Activated T-helper 17 cell treated with anti-CD3 and anti-CD28 coated beads, Interleukin-2, amount 50 U/mL, for 72 hours (primary cell): ENCODE measurements around the gene CLDN9. TPM values are rescaled to one million over a fixed set of nuclear protein-coding genes. Genes with fewer than 3 reads are reported as not detected.
A peak's percentile ranks its signal among the peaks of the same experiment; 100 is the strongest.

Experiments
- ATAC-seq: fragments of 150-1000 bp; cut with Tn5 transposase; replicated peaks from 2 replicates; pipeline ENCODE4 v1.10.0; 2021; ENCODE audit warnings: mild to moderate bottlenecking, moderate library complexity
- H3K27ac Mint-ChIP-seq: one replicate; pipeline ENCODE4 v1.8.0; 2022; ENCODE audit warnings: mixed read lengths
- H3K27me3 Mint-ChIP-seq: one replicate; pipeline ENCODE4 v1.8.0; 2022; ENCODE audit warnings: mixed read lengths
- H3K36me3 Mint-ChIP-seq: one replicate; pipeline ENCODE4 v1.8.0; 2022; ENCODE audit warnings: low read depth, mild to moderate bottlenecking, mixed read lengths
- H3K4me1 Mint-ChIP-seq: one replicate; pipeline ENCODE4 v1.8.0; 2022; ENCODE audit warnings: mixed read lengths
- H3K4me3 Mint-ChIP-seq: one replicate; pipeline ENCODE4 v1.8.0; 2022; ENCODE audit warnings: mild to moderate bottlenecking, mixed read lengths
- H3K9me3 Mint-ChIP-seq: one replicate; pipeline ENCODE4 v1.8.0; 2022; ENCODE audit warnings: mixed read lengths
- total RNA-seq, 2 donors: library from RNA; stranded (reverse); gene quantifications; one replicate each; pipeline ENCODE4 v1.2.3, GENCODE V29; 2022

The CLDN9 gene
- total RNA-seq = under 1 TPM in 1 of 2 donors, not detected in 1; 0.15 TPM

GRCh38 chr16:3012828-3013420 is at the start of gene CLDN9:
TSS of gene CLDN9 (plus strand) at chr16:3012923. CDS start at chr16:3013363, 440 bp downstream.
- no peak within 1 kb of the TSS for H3K4me3 Mint-ChIP-seq
- no peaks in the 10 kb centered on the region for H3K9me3 Mint-ChIP-seq
- H3K4me1 Mint-ChIP-seq = peaks cover 5% of the 10 kb centered on the region
- H3K36me3 Mint-ChIP-seq = no peaks in the 10 kb centered on the region
- peaks cover 3% of the 10 kb centered on the region for H3K27me3 Mint-ChIP-seq
- no peak within 1 kb of the TSS for H3K27ac Mint-ChIP-seq
- ATAC-seq = no peak

- H3K4me3 Mint-ChIP-seq = peak overlapping the region; percentile 68
- ATAC-seq = no peak
- H3K9me3 Mint-ChIP-seq = no peaks in the 10 kb centered on the region
- no peak overlapping the region for H3K27ac Mint-ChIP-seq
- peaks cover 4% of the 10 kb centered on the region for H3K36me3 Mint-ChIP-seq
- peaks cover under 1% of the 10 kb centered on the region for H3K4me1 Mint-ChIP-seq
- H3K27me3 Mint-ChIP-seq = peaks cover 10% of the 10 kb centered on the region
Measured at GRCh38 chr16:2963074-2963722, 49.5 kb upstream of the CLDN9 start.

- Mint-ChIP-seq H3K27me3 (peaks cover 12% of the 10 kb centered on the region), H3K36me3 (peaks cover 10% of the 10 kb centered on the region), H3K9me3 (no peaks in the 10 kb centered on the region), H3K4me3 (peak within 1 kb of the TSS; percentile 68), H3K27ac (no peak within 1 kb of the TSS), H3K4me1 (peaks cover 5% of the 10 kb centered on the region)
- ATAC-seq = no peak
Measured at GRCh38 chr16:2963723-2964474, 48.8 kb upstream of the CLDN9 start, which contains the start of gene KREMEN2. TSS of gene KREMEN2 (plus strand) at chr16:2964275. CDS start at chr16:2964521, 246 bp downstream.

GRCh38 chr16:2964475-2965336 is 48.0 kb upstream of the CLDN9 start:
- H3K9me3 Mint-ChIP-seq = no peaks in the 10 kb centered on the region
- H3K36me3 Mint-ChIP-seq = peaks cover 10% of the 10 kb centered on the region
- peaks cover 5% of the 10 kb centered on the region for H3K4me1 Mint-ChIP-seq
- no peak overlapping the region for H3K27ac Mint-ChIP-seq
- peak overlapping the region; percentile 68 for H3K4me3 Mint-ChIP-seq
- H3K27me3 Mint-ChIP-seq = peaks cover 12% of the 10 kb centered on the region
- no peak for ATAC-seq

GRCh38 chr16:2966043-2966807 is 46.5 kb upstream of the CLDN9 start:
- peaks cover 12% of the 10 kb centered on the region for H3K27me3 Mint-ChIP-seq
- no peak overlapping the region for H3K4me3 Mint-ChIP-seq
- H3K36me3 Mint-ChIP-seq = peaks cover 10% of the 10 kb centered on the region
- H3K4me1 Mint-ChIP-seq = peaks cover 5% of the 10 kb centered on the region
- no peaks in the 10 kb centered on the region for H3K9me3 Mint-ChIP-seq
- no peak for ATAC-seq
- no peak overlapping the region for H3K27ac Mint-ChIP-seq

GRCh38 chr16:2966808-2967191 is 45.9 kb upstream of the CLDN9 start:
- peaks cover 10% of the 10 kb centered on the region for H3K36me3 Mint-ChIP-seq
- no peaks in the 10 kb centered on the region for H3K9me3 Mint-ChIP-seq
- no peak overlapping the region for H3K27ac Mint-ChIP-seq
- ATAC-seq = no peak
- no peak overlapping the region for H3K4me3 Mint-ChIP-seq
- peaks cover 5% of the 10 kb centered on the region for H3K4me1 Mint-ChIP-seq
- peaks cover 9% of the 10 kb centered on the region for H3K27me3 Mint-ChIP-seq

GRCh38 chr16:2967211-2967631 is 45.5 kb upstream of the CLDN9 start:
- peaks cover 15% of the 10 kb centered on the region for H3K36me3 Mint-ChIP-seq
- peaks cover 8% of the 10 kb centered on the region for H3K27me3 Mint-ChIP-seq
- H3K9me3 Mint-ChIP-seq = no peaks in the 10 kb centered on the region
- H3K4me1 Mint-ChIP-seq = peaks cover 10% of the 10 kb centered on the region
- H3K4me3 Mint-ChIP-seq = no peak overlapping the region
- ATAC-seq = no peak
- no peak overlapping the region for H3K27ac Mint-ChIP-seq

- Mint-ChIP-seq H3K27me3 (peaks cover 8% of the 10 kb centered on the region), H3K4me1 (peaks cover 12% of the 10 kb centered on the region), H3K9me3 (no peaks in the 10 kb centered on the region), H3K36me3 (peaks cover 20% of the 10 kb centered on the region), H3K27ac (no peak overlapping the region), H3K4me3 (peak overlapping the region; percentile 84)
- ATAC-seq = no peak
Measured at GRCh38 chr16:2967721-2968161, 45.0 kb upstream of the CLDN9 start.

- no peaks in the 10 kb centered on the region for H3K9me3 Mint-ChIP-seq
- H3K27ac Mint-ChIP-seq = peak overlapping the region; percentile 48
- no peak for ATAC-seq
- peaks cover 8% of the 10 kb centered on the region for H3K27me3 Mint-ChIP-seq
- peaks cover 22% of the 10 kb centered on the region for H3K36me3 Mint-ChIP-seq
- peak overlapping the region; percentile 84 for H3K4me3 Mint-ChIP-seq
- peaks cover 12% of the 10 kb centered on the region for H3K4me1 Mint-ChIP-seq
Measured at GRCh38 chr16:2968368-2968737, 44.4 kb upstream of the CLDN9 start.

- peak; percentile 85 for ATAC-seq
- Mint-ChIP-seq H3K27ac (peak within 1 kb of the TSS; percentile 48), H3K36me3 (peaks cover 22% of the 10 kb centered on the region), H3K27me3 (peaks cover 8% of the 10 kb centered on the region), H3K4me1 (peaks cover 12% of the 10 kb centered on the region), H3K4me3 (peak within 1 kb of the TSS; percentile 84), H3K9me3 (no peaks in the 10 kb centered on the region)
Measured at GRCh38 chr16:2968738-2969544, 43.8 kb upstream of the CLDN9 start, which contains the start of gene PAQR4. TSS of gene PAQR4 (plus strand) at chr16:2969348. CDS start at chr16:2969675, 327 bp downstream.

GRCh38 chr16:2969545-2970521 is 42.9 kb upstream of the CLDN9 start:
- Mint-ChIP-seq H3K4me3 (peak overlapping the region; percentile 73), H3K4me1 (peaks cover 12% of the 10 kb centered on the region), H3K27me3 (peaks cover 4% of the 10 kb centered on the region), H3K9me3 (no peaks in the 10 kb centered on the region), H3K36me3 (peaks cover 22% of the 10 kb centered on the region), H3K27ac (no peak overlapping the region)
- ATAC-seq = peak; percentile 67

- Mint-ChIP-seq H3K9me3 (no peaks in the 10 kb centered on the region), H3K4me3 (peak overlapping the region; percentile 73), H3K27me3 (peaks cover 4% of the 10 kb centered on the region), H3K4me1 (peaks cover 12% of the 10 kb centered on the region), H3K36me3 (peaks cover 22% of the 10 kb centered on the region), H3K27ac (no peak overlapping the region)
- ATAC-seq = no peak
Measured at GRCh38 chr16:2970563-2970962, 42.2 kb upstream of the CLDN9 start.
